HCT116 (cell line): ENCODE results near the gene INPP5K. TPM values are rescaled to one million over a fixed set of nuclear protein-coding genes. Genes with fewer than 3 reads are reported as not detected.

Experiments
- ATAC-seq: fragments of 200-7000 bp; cut with Tn5 transposase; 2 replicates; pipeline ENCODE4 v1.9.1; 2020; ENCODE audit warnings: mild to moderate bottlenecking, moderate library complexity
- BruUV-seq: library from RNA; stranded (reverse); fragments of 400-500 nt; replicated peaks from 2 replicates; lab custom pipeline; 2021; lab: Mats Ljungman, UMichigan
- CTCF ChIA-PET: fragments of 300-600 bp; sonication (Branson Sonifier 250); formaldehyde crosslinking; loops from one replicate; lab custom pipeline; 2021; ENCODE audit warnings: antibody characterized with exemption; lab: Charles Lee
- POLR2A ChIA-PET: fragments of 300-600, 350-600 bp; sonication (Branson Sonifier 250); formaldehyde crosslinking; loops from one replicate; lab custom pipeline; 2021; ENCODE audit warnings: antibody characterized with exemption; lab: Charles Lee
- RAD21 ChIA-PET, 2 experiments: fragments of 300-600 bp; sonication (Branson Sonifier 250); formaldehyde crosslinking; loops; one replicate each; lab custom pipeline; 2023; ENCODE audit warnings: low total read pairs in 2 of 2; ENCODE audit not compliant: uncharacterized antibody in 2 of 2, unreplicated experiment in 2 of 2, low non-redundant PET in 1 of 2; lab: Charles Lee
- DNase-seq: peaks from one replicate; pipeline ENCODE4 v3.0.0-alpha.2; 2010; ENCODE audit warnings: low read depth, low spot score
- H2AFZ ChIP-seq: fragments of 200-600 bp; shearing (Covaris generic), sonication (generic); 2 replicates; pipeline ENCODE4 v1.6.1; 2017; ENCODE audit warnings: low read depth, mixed run types, mixed read lengths, antibody characterized with exemption, low read length; ENCODE audit not compliant: poor library complexity, severe bottlenecking
- H3K27ac ChIP-seq: 2 replicates; pipeline ENCODE4 v1.5.1; 2012; ENCODE audit warnings: low read depth, low read length
- H3K27me3 ChIP-seq: fragments of 200-600 bp; sonication (generic); 2 replicates; pipeline ENCODE4 v1.6.1; 2016; ENCODE audit warnings: mixed run types, low read length, mixed read lengths; ENCODE audit not compliant: insufficient read depth
- H3K36me3 ChIP-seq, 2 experiments: fragments of 200-500 bp in 1 of 2; fragments of 200-600 bp in 1 of 2; sonication (Bioruptor generic) in 1 of 2; sonication (generic) in 1 of 2; 2 replicates each; pipeline versions ENCODE4 v1.5.1 to v1.6.1; 2014 to 2016; ENCODE audit warnings: low read length in 2 of 2, inconsistent platforms in 1 of 2, mixed read lengths in 1 of 2, mixed run types in 1 of 2; ENCODE audit not compliant: insufficient read depth in 2 of 2, control insufficient read depth in 1 of 2
- H3K4me1 ChIP-seq, 2 experiments: fragments of 200-600 bp in 1 of 2; sonication (generic) in 1 of 2; 2 replicates each; pipeline versions ENCODE4 v1.5.1 to v1.6.1; 2012 to 2017; ENCODE audit warnings: low read length in 2 of 2, inconsistent platforms in 1 of 2, mild to moderate bottlenecking in 1 of 2, mixed read lengths in 1 of 2, mixed run types in 1 of 2, moderate library complexity in 1 of 2; ENCODE audit not compliant: insufficient read depth in 2 of 2, control insufficient read depth in 1 of 2
- H3K4me2 ChIP-seq: fragments of 200-600 bp; sonication (generic); 2 replicates; pipeline ENCODE4 v1.6.1; 2017; ENCODE audit warnings: mixed run types, low read length, mixed read lengths
- H3K4me3 ChIP-seq, 2 experiments: fragments of 200-600 bp in 1 of 2; sonication (generic) in 1 of 2; replicated peaks in 1 of 2; 2 replicates each; pipeline ENCODE4 v1.5.1; 2011 to 2016; ENCODE audit warnings: low read length in 2 of 2, control low read depth in 1 of 2, low read depth in 1 of 2, mild to moderate bottlenecking in 1 of 2, mixed read lengths in 1 of 2, mixed run types in 1 of 2
- H3K79me2 ChIP-seq: fragments of 200-600 bp; sonication (generic); 2 replicates; pipeline ENCODE4 v1.6.1; 2017; ENCODE audit warnings: mild to moderate bottlenecking, mixed run types, low read length, moderate library complexity, mixed read lengths; ENCODE audit not compliant: insufficient read depth
- H3K9ac ChIP-seq: fragments of 200-600 bp; sonication (generic); 2 replicates; pipeline ENCODE4 v1.6.1; 2016; ENCODE audit warnings: low read length, mixed read lengths
- H3K9me2 ChIP-seq: fragments of 200-600 bp; sonication (generic), shearing (Covaris generic); 2 replicates; pipeline ENCODE4 v1.6.1; 2017; ENCODE audit warnings: mixed run types, mild to moderate bottlenecking, moderate library complexity; ENCODE audit not compliant: insufficient read depth
- H3K9me3 ChIP-seq, 2 experiments: fragments of 200-500 bp in 1 of 2; fragments of 200-600 bp in 1 of 2; sonication (Bioruptor generic) in 1 of 2; sonication (generic) in 1 of 2; 2 replicates each; pipeline ENCODE4 v1.6.1; 2014 to 2017; ENCODE audit warnings: low read length in 2 of 2, mixed read lengths in 2 of 2, inconsistent platforms in 1 of 2, low read depth in 1 of 2, mild to moderate bottlenecking in 1 of 2, mixed run types in 1 of 2, moderate library complexity in 1 of 2; ENCODE audit not compliant: control insufficient read depth in 1 of 2, insufficient read depth in 1 of 2
- H4K20me1 ChIP-seq: fragments of 200-600 bp; sonication (generic), shearing (Covaris generic); 2 replicates; pipeline ENCODE4 v1.6.1; 2017; ENCODE audit warnings: mixed run types, mild to moderate bottlenecking, moderate library complexity; ENCODE audit not compliant: insufficient read depth
- ATF3 ChIP-seq: IDR thresholded peaks from 2 replicates; pipeline ENCODE4 v1.6.1; 2012
- CBX3 ChIP-seq: IDR thresholded peaks from 2 replicates; pipeline ENCODE4 v1.6.1; 2012; ENCODE audit warnings: low read depth
- CEBPB ChIP-seq: IDR thresholded peaks from 2 replicates; pipeline ENCODE4 v1.6.1; 2012; ENCODE audit warnings: low read depth
- EGR1 ChIP-seq: IDR thresholded peaks from 2 replicates; pipeline ENCODE4 v1.6.1; 2012; ENCODE audit warnings: low read depth
- ELF1 ChIP-seq: IDR thresholded peaks from 2 replicates; pipeline ENCODE4 v1.6.1; 2012; ENCODE audit warnings: low read depth, borderline replicate concordance
- EZH2 ChIP-seq: fragments of 200-600 bp; sonication (generic); IDR thresholded peaks from 2 replicates; pipeline ENCODE4 v1.6.1; 2017; ENCODE audit warnings: antibody characterized with exemption, mixed run types
- EZH2phosphoT487 ChIP-seq: fragments of 200-600 bp; IDR thresholded peaks from 2 replicates; pipeline ENCODE4 v1.6.1; 2018; ENCODE audit warnings: antibody characterized with exemption, borderline replicate concordance
- FOSL1 ChIP-seq: IDR thresholded peaks from 2 replicates; pipeline ENCODE4 v1.6.1; 2012; ENCODE audit warnings: low read depth
- JUND ChIP-seq: IDR thresholded peaks from 2 replicates; pipeline ENCODE4 v1.6.1; 2012
- MAX ChIP-seq: IDR thresholded peaks from 2 replicates; pipeline ENCODE4 v1.6.1; 2012
- POLR2A ChIP-seq: IDR thresholded peaks from 2 replicates; pipeline ENCODE4 v1.7.0; 2011; ENCODE audit warnings: borderline replicate concordance; ENCODE audit not compliant: insufficient read depth, insufficient read length; ENCODE audit errors: extremely low read depth
- RAD21 ChIP-seq: IDR thresholded peaks from 2 replicates; pipeline ENCODE4 v1.6.1; 2012; ENCODE audit warnings: low read depth, mild to moderate bottlenecking
- REST ChIP-seq: IDR thresholded peaks from 2 replicates; pipeline ENCODE4 v1.6.1; 2012; ENCODE audit warnings: low read depth
- SP1 ChIP-seq: IDR thresholded peaks from 2 replicates; pipeline ENCODE4 v1.6.1; 2012; ENCODE audit warnings: low read depth
- SRF ChIP-seq: IDR thresholded peaks from 2 replicates; pipeline ENCODE4 v1.6.1; 2012; ENCODE audit warnings: low read depth
- TCF7L2 ChIP-seq: IDR thresholded peaks from 2 replicates; pipeline ENCODE4 v1.7.0; 2011; ENCODE audit warnings: borderline replicate concordance, inconsistent platforms; ENCODE audit not compliant: insufficient read depth, insufficient read length; ENCODE audit errors: extremely low read depth
- YY1 ChIP-seq: IDR thresholded peaks from 2 replicates; pipeline ENCODE4 v1.6.1; 2011; ENCODE audit warnings: low read length, low read depth, moderate library complexity, mild to moderate bottlenecking; ENCODE audit not compliant: insufficient replicate concordance; ENCODE audit errors: extremely low read depth
- ZBTB33 ChIP-seq: IDR thresholded peaks from 2 replicates; pipeline ENCODE4 v1.6.1; 2011; ENCODE audit warnings: mild to moderate bottlenecking, low read length, moderate library complexity; ENCODE audit not compliant: insufficient replicate concordance; ENCODE audit errors: extremely low read depth
- ZNF274 ChIP-seq: fragments of 200-500 bp; sonication (Bioruptor generic); IDR thresholded peaks from 2 replicates; pipeline ENCODE4 v1.6.1; 2014; ENCODE audit warnings: mild to moderate bottlenecking, low read depth, low read length, inconsistent platforms
- intact Hi-C: fragments of 100-400 bp; cut with micrococcal nuclease; formaldehyde crosslinking; loops from 2 replicates; pipeline ENCODE4 v1.10.0; 2022
- total RNA-seq: library from RNA; stranded (reverse); gene quantifications from one replicate; pipeline ENCODE4 v1.2.1, GENCODE V29; 2021; ENCODE audit not compliant: unreplicated experiment

Gene INPP5K
- total RNA-seq, 1 experiment from 2014 or later, result 25.6 TPM

- ChIA-PET RAD21 (no interaction called here), CTCF (interaction anchor here (0.9 kb wide), 1 partner anchor 15 kb away, joined by 3 read pairs; no protein-coding TSS in a partner anchor), POLR2A (no interaction called here)
- Histone ChIP-seq H3K9ac (no peak overlapping the region), H3K4me1 (peaks cover 5 to 22% of the 10 kb centered on the region in 2 experiments; a peak in 3 of 4 replicates), H3K9me3 (no peaks in the 10 kb centered on the region), H3K79me2 (peaks cover 76% of the 10 kb centered on the region), H3K27me3 (no peaks in the 10 kb centered on the region), H2AFZ (no peak overlapping the region), H3K36me3 (peaks cover 4 to 24% of the 10 kb centered on the region in 2 experiments; a peak in 2 of 4 replicates), H4K20me1 (peaks cover 6% of the 10 kb centered on the region; the same call in 1 of the 2 replicates), H3K4me3 (no peak overlapping the region), H3K4me2 (no peak overlapping the region), H3K9me2 (no peaks in the 10 kb centered on the region), H3K27ac (no peak overlapping the region)
- intact Hi-C loops, result no loop called here
- ATAC-seq (no peak), DNase-seq (no peak)
- no TSS peak for BruUV-seq
- TF ChIP-seq MAX (no peak), TCF7L2 (no peak), ZBTB33 (no peak), ELF1 (no peak), EGR1 (no peak), REST (no peak), EZH2phosphoT487 (no peak), SRF (no peak), FOSL1 (no peak), RAD21 (no peak), ZNF274 (no peak), YY1 (no peak), CEBPB (no peak), SP1 (no peak), POLR2A (no peak), ATF3 (no peak), EZH2 (no peak), CBX3 (no peak), JUND (no peak)
Measured at GRCh38 chr17:1559047-1560043, 42.9 kb upstream of the INPP5K start.
